OCI-LY1 (cell line): ENCODE measurements around the gene MSMP.
A peak's percentile ranks its signal among the peaks of the same experiment; 100 is the strongest.

Experiments used
- H2AFZ ChIP-seq: fragments of 200-600 bp; sonication (generic), shearing (Covaris generic); 2 replicates; pipeline ENCODE4 v1.6.0; 2014; ENCODE audit warnings: antibody characterized with exemption, mild to moderate bottlenecking, low read length
- H3F3A ChIP-seq: fragments of 200-600 bp; sonication (generic), shearing (Covaris generic); 2 replicates; pipeline ENCODE4 v1.6.0; 2014; ENCODE audit warnings: mild to moderate bottlenecking, antibody characterized with exemption, low read length, moderate library complexity; ENCODE audit not compliant: insufficient read depth
- H3K27ac ChIP-seq: fragments of 200-600 bp; sonication (generic); 2 replicates; pipeline ENCODE4 v1.5.1; 2014; ENCODE audit warnings: low read length, mixed run types, mild to moderate bottlenecking, low read depth; ENCODE audit not compliant: poor library complexity, severe bottlenecking
- H3K27me3 ChIP-seq: fragments of 200-600 bp; sonication (generic); 2 replicates; pipeline ENCODE4 v1.6.0; 2014; ENCODE audit warnings: antibody characterized with exemption, mild to moderate bottlenecking, low read length, moderate library complexity; ENCODE audit not compliant: insufficient read depth
- H3K36me3 ChIP-seq: fragments of 200-600 bp; sonication (generic); 2 replicates; pipeline ENCODE4 v1.6.1; 2014; ENCODE audit warnings: mild to moderate bottlenecking, antibody characterized with exemption, low read length, moderate library complexity, mixed read lengths; ENCODE audit not compliant: insufficient read depth
- H3K4me1 ChIP-seq: fragments of 200-600 bp; sonication (generic); 2 replicates; pipeline ENCODE4 v1.5.1; 2014; ENCODE audit warnings: mild to moderate bottlenecking, low read length, moderate library complexity; ENCODE audit not compliant: insufficient read depth, severe bottlenecking
- H3K4me2 ChIP-seq: fragments of 200-600 bp; sonication (generic), shearing (Covaris generic); 2 replicates; pipeline ENCODE4 v1.6.1; 2014; ENCODE audit warnings: low read length
- H3K4me3 ChIP-seq: fragments of 200-600 bp; sonication (generic); 2 replicates; pipeline ENCODE4 v1.5.1; 2014; ENCODE audit warnings: low read length, low read depth, mild to moderate bottlenecking, mixed read lengths; ENCODE audit not compliant: poor library complexity, severe bottlenecking
- H3K79me2 ChIP-seq: fragments of 200-600 bp; shearing (Covaris generic); 2 replicates; pipeline ENCODE4 v1.6.1; 2016; ENCODE audit warnings: mixed run types, low read length, mixed read lengths; ENCODE audit not compliant: insufficient read depth
- H3K9ac ChIP-seq: fragments of 200-600 bp; sonication (generic), shearing (Covaris generic); 2 replicates; pipeline ENCODE4 v1.6.1; 2014; ENCODE audit warnings: mild to moderate bottlenecking, low read length, mixed read lengths
- H3K9me2 ChIP-seq: fragments of 200-600 bp; sonication (generic), shearing (Covaris generic); 2 replicates; pipeline ENCODE4 v1.6.1; 2014; ENCODE audit warnings: low read depth, mild to moderate bottlenecking, low read length, mixed read lengths
- H3K9me3 ChIP-seq: fragments of 200-600 bp; shearing (Covaris generic); 2 replicates; pipeline ENCODE4 v1.6.1; 2014; ENCODE audit warnings: low read length, mixed read lengths
- H4K20me1 ChIP-seq: fragments of 200-600 bp; sonication (generic), shearing (Covaris generic); 2 replicates; pipeline ENCODE4 v1.6.0; 2016; ENCODE audit warnings: mild to moderate bottlenecking, low read length; ENCODE audit not compliant: insufficient read depth
- EZH2 ChIP-seq: fragments of 200-600 bp; sonication (generic), shearing (Covaris generic); IDR thresholded peaks from 2 replicates; pipeline ENCODE4 v1.8.0; 2017; ENCODE audit warnings: borderline replicate concordance, mixed run types, mild to moderate bottlenecking, antibody characterized with exemption, low read length, moderate library complexity, mixed read lengths
- TF ChIP-seq, protein P1 (sequence below): fragments of 200-600 bp; sonication (generic), shearing (Covaris generic); IDR thresholded peaks from 2 replicates; pipeline ENCODE4 v1.5.1; 2017; ENCODE audit warnings: mild to moderate bottlenecking, antibody characterized with exemption, low read length, moderate library complexity, mixed read lengths

MSMP gene

DNA sequence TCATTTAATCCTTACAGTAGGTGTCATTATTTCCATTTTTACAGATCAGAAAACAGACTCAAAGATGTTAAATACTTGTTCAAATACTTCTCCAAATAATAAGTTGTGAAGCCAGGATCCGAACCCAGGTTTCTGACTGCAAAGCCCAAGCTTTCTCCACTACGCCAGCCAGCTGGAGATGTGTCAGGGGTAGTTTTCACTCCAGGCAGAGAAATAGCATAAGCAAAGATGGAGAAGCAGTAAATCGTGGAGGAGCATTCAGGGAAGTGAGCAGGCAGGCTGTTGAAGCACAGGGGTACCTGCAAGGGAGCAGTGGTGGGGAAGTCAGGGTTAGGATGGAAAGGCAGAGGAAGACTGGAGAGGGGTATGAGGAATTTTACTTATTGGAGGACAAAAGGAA is 25.0 kb downstream of the MSMP start:
- Histone ChIP-seq H3F3A (no peaks in the 10 kb centered on the region), H3K4me2 (peak overlapping the region; percentile 94), H3K27me3 (no peaks in the 10 kb centered on the region), H3K4me1 (peaks cover 56% of the 10 kb centered on the region), H3K9me2 (no peaks in the 10 kb centered on the region), H3K27ac (peak overlapping the region; percentile 67), H2AFZ (no peak overlapping the region), H3K36me3 (peaks cover 15% of the 10 kb centered on the region), H3K79me2 (peaks cover 28% of the 10 kb centered on the region), H3K9me3 (no peaks in the 10 kb centered on the region), H3K4me3 (peak overlapping the region; percentile 96), H3K9ac (peak overlapping the region; percentile 27; the same call in 1 of the 2 replicates), H4K20me1 (no peaks in the 10 kb centered on the region)
- TF ChIP-seq, protein P1, sequence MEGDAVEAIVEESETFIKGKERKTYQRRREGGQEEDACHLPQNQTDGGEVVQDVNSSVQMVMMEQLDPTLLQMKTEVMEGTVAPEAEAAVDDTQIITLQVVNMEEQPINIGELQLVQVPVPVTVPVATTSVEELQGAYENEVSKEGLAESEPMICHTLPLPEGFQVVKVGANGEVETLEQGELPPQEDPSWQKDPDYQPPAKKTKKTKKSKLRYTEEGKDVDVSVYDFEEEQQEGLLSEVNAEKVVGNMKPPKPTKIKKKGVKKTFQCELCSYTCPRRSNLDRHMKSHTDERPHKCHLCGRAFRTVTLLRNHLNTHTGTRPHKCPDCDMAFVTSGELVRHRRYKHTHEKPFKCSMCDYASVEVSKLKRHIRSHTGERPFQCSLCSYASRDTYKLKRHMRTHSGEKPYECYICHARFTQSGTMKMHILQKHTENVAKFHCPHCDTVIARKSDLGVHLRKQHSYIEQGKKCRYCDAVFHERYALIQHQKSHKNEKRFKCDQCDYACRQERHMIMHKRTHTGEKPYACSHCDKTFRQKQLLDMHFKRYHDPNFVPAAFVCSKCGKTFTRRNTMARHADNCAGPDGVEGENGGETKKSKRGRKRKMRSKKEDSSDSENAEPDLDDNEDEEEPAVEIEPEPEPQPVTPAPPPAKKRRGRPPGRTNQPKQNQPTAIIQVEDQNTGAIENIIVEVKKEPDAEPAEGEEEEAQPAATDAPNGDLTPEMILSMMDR, result no peak
- no peak for TF ChIP-seq EZH2

DNA sequence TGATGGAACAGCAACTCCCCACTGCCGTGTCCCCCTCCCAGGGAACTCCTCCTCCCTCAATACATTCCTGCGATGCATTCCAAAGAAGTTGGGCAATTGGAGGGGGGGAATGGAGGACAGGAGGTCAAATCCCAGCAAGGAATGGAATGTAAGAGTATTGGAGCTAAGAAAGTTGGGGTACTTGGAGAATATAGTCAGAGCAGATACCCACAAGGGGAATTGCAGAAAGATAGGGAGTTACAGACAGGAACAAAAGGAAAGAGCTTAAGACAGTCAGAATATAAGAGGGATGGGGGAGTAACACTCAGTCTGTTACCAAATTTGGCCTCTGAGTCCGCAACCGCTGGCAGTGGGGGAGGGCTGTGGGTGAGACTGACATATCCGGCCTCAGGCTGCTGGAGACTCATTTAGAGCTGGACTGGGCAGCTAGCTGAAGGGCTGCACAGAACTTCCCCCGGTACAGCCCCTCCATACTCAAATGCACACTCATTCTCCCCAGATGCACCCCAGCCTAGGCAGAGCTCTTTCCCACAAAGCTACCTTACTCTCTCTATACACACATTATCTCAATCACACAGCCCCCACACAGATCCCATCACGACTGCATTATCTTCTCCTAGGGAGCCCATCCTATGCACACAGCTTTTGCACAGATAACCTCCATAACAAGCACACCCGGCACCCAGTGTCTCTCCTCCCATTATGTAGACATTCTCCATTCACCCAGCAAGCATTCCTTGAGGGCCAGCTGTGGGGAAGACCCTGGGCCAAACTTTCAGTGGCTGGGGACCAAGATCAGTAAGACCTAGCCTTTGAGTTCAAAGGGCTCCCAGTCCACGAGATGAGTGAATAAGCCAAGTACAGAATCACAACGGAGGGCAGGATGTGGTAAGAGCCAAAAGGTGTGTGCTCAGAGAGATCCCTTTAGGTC is 25.8 kb downstream of the MSMP start:
- peak overlapping the region; percentile 94 for H3K4me2 ChIP-seq
- no peaks in the 10 kb centered on the region for H3K9me3 ChIP-seq
- peak overlapping the region; percentile 67 for H3K27ac ChIP-seq
- peaks cover 50% of the 10 kb centered on the region for H3K4me1 ChIP-seq
- H3K4me3 ChIP-seq, result peak overlapping the region; percentile 96
- H3K9ac ChIP-seq, result peak overlapping the region; percentile 27; the same call in 1 of the 2 replicates
- H3F3A ChIP-seq, result no peaks in the 10 kb centered on the region
- H4K20me1 ChIP-seq, result no peaks in the 10 kb centered on the region
- H3K79me2 ChIP-seq, result peaks cover 28% of the 10 kb centered on the region
- H2AFZ ChIP-seq, result no peak overlapping the region
- H3K36me3 ChIP-seq, result peaks cover 23% of the 10 kb centered on the region
- H3K27me3 ChIP-seq, result no peaks in the 10 kb centered on the region
- H3K9me2 ChIP-seq, result no peaks in the 10 kb centered on the region
- TF ChIP-seq, protein P1, result no peak
- TF ChIP-seq EZH2, result no peak

DNA sequence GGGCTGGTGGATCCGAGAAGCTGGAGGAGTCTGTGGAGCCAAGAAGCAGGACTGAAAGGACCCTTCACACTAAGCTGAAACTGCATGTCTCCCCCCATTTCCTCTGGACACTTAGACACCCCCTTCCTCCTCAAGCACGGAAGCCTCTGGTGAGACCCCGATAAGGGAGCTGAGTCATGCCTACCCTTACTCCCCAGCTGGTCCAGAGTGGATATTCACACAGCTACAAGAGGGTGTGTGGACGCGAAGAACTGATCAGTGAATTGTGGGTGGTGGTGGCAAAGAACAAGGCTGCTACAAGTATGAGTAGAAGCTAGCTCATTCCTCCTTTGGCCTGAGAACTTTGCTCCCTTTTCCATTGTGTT is 26.4 kb downstream of the MSMP start:
- Histone ChIP-seq H3F3A (no peaks in the 10 kb centered on the region), H3K9me3 (no peaks in the 10 kb centered on the region), H3K27ac (peak overlapping the region; percentile 67), H3K4me3 (peak overlapping the region; percentile 96), H3K4me1 (peaks cover 45% of the 10 kb centered on the region), H3K79me2 (peaks cover 28% of the 10 kb centered on the region), H3K9me2 (no peaks in the 10 kb centered on the region), H4K20me1 (no peaks in the 10 kb centered on the region), H3K27me3 (no peaks in the 10 kb centered on the region), H2AFZ (no peak overlapping the region), H3K4me2 (peak overlapping the region; percentile 94), H3K36me3 (peaks cover 27% of the 10 kb centered on the region), H3K9ac (peak overlapping the region; percentile 27; the same call in 1 of the 2 replicates)
- no peak for TF ChIP-seq EZH2
- TF ChIP-seq, protein P1, result no peak
